IPS-15b (cell line): ENCODE results near the gene HOMER3.

Experiments used
- H3K27me3 ChIP-seq: one replicate; pipeline ENCODE4 v1.6.1; 2013; ENCODE audit warnings: low read length; ENCODE audit not compliant: control insufficient read depth, insufficient read depth
- H3K36me3 ChIP-seq: one replicate; pipeline ENCODE4 v1.6.1; 2013; ENCODE audit warnings: low read length; ENCODE audit not compliant: control insufficient read depth, insufficient read depth
- H3K4me1 ChIP-seq: one replicate; pipeline ENCODE4 v1.6.1; 2013; ENCODE audit warnings: mild to moderate bottlenecking, low read length; ENCODE audit not compliant: control insufficient read depth, insufficient read depth
- H3K4me3 ChIP-seq: one replicate; pipeline ENCODE4 v1.5.1; 2013; ENCODE audit warnings: low read depth, low read length
- H3K9ac ChIP-seq: one replicate; pipeline ENCODE4 v1.6.1; 2013; ENCODE audit warnings: low read depth, mild to moderate bottlenecking, low read length
- H3K9me3 ChIP-seq: one replicate; pipeline ENCODE4 v1.6.1; 2013; ENCODE audit warnings: mild to moderate bottlenecking, low read length; ENCODE audit not compliant: control insufficient read depth, insufficient read depth

HOMER3 gene

GRCh38 chr19:18897094-18898029, 43.7 kb downstream of the HOMER3 start:
- H3K9me3 ChIP-seq: no peaks in the 10 kb centered on the region
- no peak overlapping the region for H3K4me3 ChIP-seq
- peaks cover 17% of the 10 kb centered on the region for H3K36me3 ChIP-seq
- H3K9ac ChIP-seq: no peak overlapping the region
- peaks cover 5% of the 10 kb centered on the region for H3K27me3 ChIP-seq
- H3K4me1 ChIP-seq: no peaks in the 10 kb centered on the region

DNA sequence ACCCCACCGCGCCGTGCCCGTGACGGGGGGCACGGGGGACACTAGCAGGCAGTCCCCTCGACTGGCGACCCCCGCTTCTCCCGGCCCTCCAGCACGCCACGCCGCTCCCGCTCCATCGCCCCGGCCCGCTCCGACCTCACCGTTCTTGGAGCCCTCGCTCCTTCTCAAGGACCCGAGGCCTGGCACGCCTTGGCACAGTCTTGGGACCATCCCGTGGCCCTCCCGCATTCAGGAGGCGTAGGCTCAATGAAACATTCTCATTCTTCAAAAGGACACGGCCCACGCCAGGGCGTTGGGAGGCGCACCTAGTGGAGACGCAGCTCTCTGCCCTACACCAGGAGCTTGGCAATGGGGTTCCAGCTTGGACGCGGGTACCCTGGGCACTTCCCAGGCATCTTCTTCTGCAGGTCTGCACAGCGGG, 44.6 kb downstream of the HOMER3 start:
- Histone ChIP-seq H3K9me3 (no peaks in the 10 kb centered on the region), H3K36me3 (peaks cover 17% of the 10 kb centered on the region), H3K4me3 (peak overlapping the region; percentile 37), H3K4me1 (no peaks in the 10 kb centered on the region), H3K27me3 (peaks cover 5% of the 10 kb centered on the region), H3K9ac (no peak overlapping the region)

DNA sequence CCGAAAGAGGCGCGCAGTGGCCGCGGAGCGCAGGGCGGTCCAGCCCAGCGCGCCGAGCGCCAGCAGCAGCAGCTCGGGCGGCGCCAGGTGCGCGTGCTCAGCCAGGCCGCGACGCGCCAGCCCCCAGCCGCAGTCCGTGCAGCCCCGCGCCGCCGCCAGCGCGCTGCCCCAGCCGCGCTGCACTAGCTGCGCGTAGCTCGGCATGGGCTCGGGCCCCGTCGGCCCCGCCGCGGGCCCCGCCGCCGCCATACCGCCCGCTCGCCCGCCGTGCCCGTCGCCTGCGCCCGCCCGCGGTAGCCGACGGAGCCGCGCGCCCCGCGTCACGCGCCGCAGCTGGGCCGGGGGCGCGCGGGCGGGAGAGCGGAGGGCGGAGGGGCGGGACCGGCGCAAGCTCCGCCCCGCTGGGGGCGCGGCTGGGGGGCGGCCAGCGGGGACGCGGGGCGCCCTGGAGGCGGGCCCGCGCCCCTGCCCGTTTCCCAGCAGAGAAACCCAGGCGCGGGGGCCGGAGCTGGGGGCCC, 45.1 kb downstream of the HOMER3 start, which contains the start of gene CERS1:
CERS1 (minus strand) TSS at position 335 of the 518 bp plus-strand sequence; CDS start at position 249, 86 bp downstream.
- Histone ChIP-seq H3K27me3 (peaks cover 5% of the 10 kb centered on the region), H3K9me3 (no peaks in the 10 kb centered on the region), H3K9ac (no peak within 1 kb of the TSS), H3K4me3 (peak within 1 kb of the TSS; percentile 72), H3K4me1 (no peaks in the 10 kb centered on the region), H3K36me3 (peaks cover 15% of the 10 kb centered on the region)

GRCh38 chr19:18895038-18895823, 45.8 kb downstream of the HOMER3 start:
- Histone ChIP-seq H3K36me3 (peaks cover 12% of the 10 kb centered on the region), H3K4me3 (peak overlapping the region; percentile 72), H3K9me3 (no peaks in the 10 kb centered on the region), H3K9ac (peak overlapping the region; percentile 54), H3K4me1 (no peaks in the 10 kb centered on the region), H3K27me3 (peaks cover 5% of the 10 kb centered on the region)

- H3K4me3 ChIP-seq: peak overlapping the region; percentile 72
- peaks cover 6% of the 10 kb centered on the region for H3K36me3 ChIP-seq
- peaks cover 5% of the 10 kb centered on the region for H3K27me3 ChIP-seq
- H3K4me1 ChIP-seq: no peaks in the 10 kb centered on the region
- peak overlapping the region; percentile 54 for H3K9ac ChIP-seq
- H3K9me3 ChIP-seq: no peaks in the 10 kb centered on the region
These were observed 46.6 kb downstream of the HOMER3 start for GRCh38 chr19:18894254-18895037.

DNA sequence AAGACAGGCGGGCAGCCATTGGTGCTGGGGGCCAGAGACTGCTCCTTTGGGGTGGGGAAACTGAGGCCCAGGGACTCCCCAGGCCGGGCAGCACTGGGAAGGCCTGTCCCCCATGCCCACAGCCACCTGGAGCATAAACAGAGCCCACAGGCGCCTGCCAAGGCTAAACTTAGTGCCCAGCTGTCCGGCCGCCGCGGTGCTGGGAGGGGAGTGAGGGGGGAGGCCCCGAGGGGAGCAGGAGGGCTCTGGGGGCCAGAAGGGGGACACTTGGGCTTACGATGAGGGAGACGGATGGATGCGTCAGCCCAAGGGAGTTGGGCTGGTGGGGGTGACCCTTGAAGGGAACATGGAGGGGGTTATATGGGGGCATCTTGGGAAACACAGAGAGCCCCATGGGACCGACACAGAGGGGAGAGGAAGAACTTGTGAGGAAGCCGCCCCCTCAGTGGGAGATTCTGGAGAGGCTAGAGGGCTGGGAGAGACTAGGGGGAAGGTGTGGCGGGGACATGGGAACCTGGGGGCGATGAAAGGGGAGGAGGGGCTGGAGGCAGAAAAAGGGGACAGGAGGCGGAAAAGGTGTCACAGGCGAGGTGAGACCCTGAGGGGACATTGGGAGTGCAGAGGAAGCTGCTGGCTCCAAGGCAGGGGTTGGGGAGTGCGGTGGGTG, 47.3 kb downstream of the HOMER3 start:
- Histone ChIP-seq H3K36me3 (no peaks in the 10 kb centered on the region), H3K27me3 (peaks cover 5% of the 10 kb centered on the region), H3K4me3 (peak overlapping the region; percentile 4), H3K9ac (no peak overlapping the region), H3K4me1 (no peaks in the 10 kb centered on the region), H3K9me3 (no peaks in the 10 kb centered on the region)

- Histone ChIP-seq H3K36me3 (peaks cover 3% of the 10 kb centered on the region), H3K9ac (no peak overlapping the region), H3K4me3 (no peak overlapping the region), H3K27me3 (no peaks in the 10 kb centered on the region), H3K4me1 (no peaks in the 10 kb centered on the region), H3K9me3 (no peaks in the 10 kb centered on the region)
These were observed 50.9 kb downstream of the HOMER3 start for GRCh38 chr19:18889949-18890745.

GRCh38 chr19:18886972-18887371, 54.0 kb downstream of the HOMER3 start:
- Histone ChIP-seq H3K4me1 (no peaks in the 10 kb centered on the region), H3K27me3 (no peaks in the 10 kb centered on the region), H3K4me3 (no peak overlapping the region), H3K36me3 (peaks cover 12% of the 10 kb centered on the region), H3K9ac (no peak overlapping the region), H3K9me3 (no peaks in the 10 kb centered on the region)

DNA sequence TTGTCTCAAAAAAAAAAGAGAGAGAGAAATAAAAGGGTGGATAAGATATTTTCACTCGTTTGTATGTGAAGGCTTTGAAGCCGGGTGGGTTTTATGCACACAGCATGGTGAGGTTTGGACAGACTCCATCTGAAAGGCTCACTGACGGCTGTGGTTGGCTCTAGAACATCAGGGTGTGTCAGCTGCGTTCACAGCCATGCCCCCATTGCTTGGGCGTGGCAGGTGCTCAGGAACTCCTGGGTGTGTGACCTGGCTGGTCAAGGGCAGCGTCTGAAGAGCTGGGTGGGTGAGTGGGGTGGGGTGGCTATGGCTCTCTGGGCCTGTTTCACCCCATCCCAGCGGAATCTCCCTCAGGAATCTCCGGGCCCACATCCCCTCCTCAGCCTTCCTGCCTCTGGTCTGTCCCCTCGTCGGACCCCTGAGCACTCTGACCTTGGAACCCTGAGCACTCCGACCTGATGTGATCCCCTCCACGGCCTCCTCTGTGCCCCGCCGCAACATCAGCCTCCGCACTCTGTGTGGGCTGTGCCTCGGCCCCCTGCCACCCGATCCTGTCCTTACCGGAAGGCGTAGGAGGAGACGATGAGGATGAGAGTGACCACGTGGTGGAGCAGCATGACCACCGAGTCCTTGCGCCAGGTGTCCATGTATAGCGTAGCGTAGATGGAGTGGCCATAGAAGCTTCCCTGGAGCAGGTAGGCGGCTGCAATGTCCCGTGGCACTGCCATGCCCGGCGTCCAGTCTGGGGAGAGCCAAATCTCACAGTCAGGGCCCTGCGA, 57.3 kb downstream of the HOMER3 start:
- Histone ChIP-seq H3K36me3 (peaks cover 21% of the 10 kb centered on the region), H3K27me3 (no peaks in the 10 kb centered on the region), H3K4me1 (no peaks in the 10 kb centered on the region), H3K9ac (no peak overlapping the region), H3K9me3 (no peaks in the 10 kb centered on the region), H3K4me3 (no peak overlapping the region)

- no peaks in the 10 kb centered on the region for H3K4me1 ChIP-seq
- no peaks in the 10 kb centered on the region for H3K27me3 ChIP-seq
- no peaks in the 10 kb centered on the region for H3K9me3 ChIP-seq
- peaks cover 31% of the 10 kb centered on the region for H3K36me3 ChIP-seq
- no peak overlapping the region for H3K4me3 ChIP-seq
- no peak overlapping the region for H3K9ac ChIP-seq
These were observed 59.5 kb downstream of the HOMER3 start for GRCh38 chr19:18881491-18881890.
